22Rv1 (cell line): ENCODE data around the gene ARL6IP6.
"Not testable (repeated sequence)": the region's sequence is repeated elsewhere in the genome, so short reads cannot be mapped to it uniquely, and the experiment has no call there.

ENCODE experiments used
- H3K27ac ChIP-seq: fragments of 450-650 bp; 2 replicates; pipeline ENCODE4 v1.5.1; 2017
- CTCF ChIP-seq: fragments of 450-650 bp; IDR thresholded peaks from 2 replicates; pipeline ENCODE4 v1.5.1; 2017; ENCODE audit warnings: mild to moderate bottlenecking
- ZFX ChIP-seq: fragments of 450-650 bp; IDR thresholded peaks from 2 replicates; pipeline ENCODE4 v1.6.1; 2017; ENCODE audit warnings: antibody characterized with exemption, borderline replicate concordance

The ARL6IP6 gene

GRCh38 chr2:152723918-152724317 is 5.5 kb downstream of the ARL6IP6 start:
- TF ChIP-seq ZFX: no peak
- no peak for TF ChIP-seq CTCF
- H3K27ac ChIP-seq: no peak overlapping the region

- TF ChIP-seq ZFX (no peak), CTCF (no peak)
- no peak overlapping the region for H3K27ac ChIP-seq
Measured at GRCh38 chr2:152729844-152730243, 11.4 kb downstream of the ARL6IP6 start.

- TF ChIP-seq CTCF (no peak), ZFX (no peak)
Measured at GRCh38 chr2:152730591-152731333, 12.3 kb downstream of the ARL6IP6 start.

GRCh38 chr2:152737509-152737908 is 19.1 kb downstream of the ARL6IP6 start:
- not testable (repeated sequence) for H3K27ac ChIP-seq

More at GRCh38 chr2:152730591-152731333, 12.3 kb downstream of the ARL6IP6 start:
- peak overlapping the region; percentile 15; the same call in 1 of the 2 replicates for H3K27ac ChIP-seq

GRCh38 chr2:152738438-152738837 is 20.0 kb downstream of the ARL6IP6 start:
- no peak overlapping the region for H3K27ac ChIP-seq
- no peak for TF ChIP-seq ZFX
- no peak for TF ChIP-seq CTCF

GRCh38 chr2:152739705-152740104 is 21.3 kb downstream of the ARL6IP6 start:
- not testable (repeated sequence) for H3K27ac ChIP-seq

- no peak overlapping the region for H3K27ac ChIP-seq
- no peak for TF ChIP-seq ZFX
- peak; percentile 69 for TF ChIP-seq CTCF
Measured at GRCh38 chr2:152740743-152741328, 22.4 kb downstream of the ARL6IP6 start.

GRCh38 chr2:152743002-152743401 is 24.6 kb downstream of the ARL6IP6 start:
- TF ChIP-seq CTCF: peak; percentile 25
- no peak for TF ChIP-seq ZFX
- no peak overlapping the region for H3K27ac ChIP-seq

- H3K27ac ChIP-seq: not testable (repeated sequence)
Measured at GRCh38 chr2:152747751-152748150, 29.3 kb downstream of the ARL6IP6 start.
